ENCODE measurements around the gene RAF1. TPM values are rescaled to one million over a fixed set of nuclear protein-coding genes. Genes with fewer than 3 reads are reported as not detected.
"Not testable (repeated sequence)": the region's sequence is repeated elsewhere in the genome, so short reads cannot be mapped to it uniquely, and the experiment has no call there.

RAF1 gene
- polyA plus RNA-seq, 5 donors = 114 to 142 (median 127) TPM

GRCh38 chr3:12562451-12562850 lies 101.5 kb downstream of the RAF1 start:
- DNase-seq = no peak

GRCh38 chr3:12561397-12561796 lies 102.5 kb downstream of the RAF1 start:
- no peak for DNase-seq

GRCh38 chr3:12560505-12561190 lies 103.3 kb downstream of the RAF1 start:
- no peak for DNase-seq

- DNase-seq = no peak
Observed at GRCh38 chr3:12559520-12559919, 104.4 kb downstream of the RAF1 start.

DNA sequence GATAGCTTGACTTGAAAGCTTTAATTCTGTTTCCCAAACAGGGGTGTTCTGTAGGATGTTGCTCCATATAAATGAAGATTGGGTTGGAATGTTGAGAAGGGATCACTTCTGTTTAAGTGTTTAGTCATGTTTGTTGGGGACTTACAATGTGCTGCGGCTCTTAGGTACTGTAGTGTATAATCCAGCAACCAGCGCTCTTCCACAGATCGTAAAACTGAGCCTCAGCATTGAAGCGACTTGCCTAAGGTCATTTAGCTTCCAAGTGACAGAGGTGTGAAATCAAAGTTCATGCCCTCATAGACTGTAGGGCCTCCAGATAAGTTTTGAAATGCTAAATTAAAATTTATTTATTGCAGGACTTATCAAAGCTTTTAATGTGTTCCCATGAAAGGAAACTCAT lies 105.2 kb downstream of the RAF1 start:
- DNase-seq = no peak

GRCh38 chr3:12557473-12558100 lies 106.3 kb downstream of the RAF1 start:
- peak in 1 of 2 donors; percentile 29 for DNase-seq

GRCh38 chr3:12556690-12557472 lies 107.0 kb downstream of the RAF1 start, which contains the start of gene MKRN2:
Gene MKRN2, plus strand, starts transcription at chr3:12557087. Its CDS starts 64 bp downstream, at chr3:12557151.
- DNase-seq = peak; percentile 89 to 91

- DNase-seq = peak in 1 of 2 donors; percentile 18
Observed at GRCh38 chr3:12556314-12556689, 107.6 kb downstream of the RAF1 start.

DNA sequence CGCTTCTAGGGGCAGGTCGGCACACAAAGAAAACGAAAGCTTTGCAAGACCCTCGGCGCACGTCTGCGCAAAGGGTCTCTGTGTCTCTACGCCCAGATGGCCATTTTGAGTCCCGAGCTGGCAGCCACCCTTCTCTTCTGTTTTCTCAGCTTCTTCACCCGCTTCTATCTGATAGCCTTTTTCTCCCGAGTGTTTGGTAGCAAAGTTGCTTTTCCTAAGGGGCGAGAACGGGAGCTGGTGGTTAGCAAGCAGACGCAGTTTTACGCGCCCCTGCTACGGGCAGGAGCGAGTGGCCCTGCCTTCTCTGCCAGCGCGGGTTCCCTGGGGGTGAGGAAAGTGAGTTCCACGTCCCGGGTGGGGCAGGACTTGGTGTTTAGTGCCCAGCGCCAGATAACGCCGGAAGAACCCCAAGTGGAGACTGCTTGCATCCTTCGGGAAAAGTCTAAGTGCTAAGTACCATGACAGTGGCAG lies 110.0 kb downstream of the RAF1 start:
- peak; percentile 30 to 38 for DNase-seq

DNA sequence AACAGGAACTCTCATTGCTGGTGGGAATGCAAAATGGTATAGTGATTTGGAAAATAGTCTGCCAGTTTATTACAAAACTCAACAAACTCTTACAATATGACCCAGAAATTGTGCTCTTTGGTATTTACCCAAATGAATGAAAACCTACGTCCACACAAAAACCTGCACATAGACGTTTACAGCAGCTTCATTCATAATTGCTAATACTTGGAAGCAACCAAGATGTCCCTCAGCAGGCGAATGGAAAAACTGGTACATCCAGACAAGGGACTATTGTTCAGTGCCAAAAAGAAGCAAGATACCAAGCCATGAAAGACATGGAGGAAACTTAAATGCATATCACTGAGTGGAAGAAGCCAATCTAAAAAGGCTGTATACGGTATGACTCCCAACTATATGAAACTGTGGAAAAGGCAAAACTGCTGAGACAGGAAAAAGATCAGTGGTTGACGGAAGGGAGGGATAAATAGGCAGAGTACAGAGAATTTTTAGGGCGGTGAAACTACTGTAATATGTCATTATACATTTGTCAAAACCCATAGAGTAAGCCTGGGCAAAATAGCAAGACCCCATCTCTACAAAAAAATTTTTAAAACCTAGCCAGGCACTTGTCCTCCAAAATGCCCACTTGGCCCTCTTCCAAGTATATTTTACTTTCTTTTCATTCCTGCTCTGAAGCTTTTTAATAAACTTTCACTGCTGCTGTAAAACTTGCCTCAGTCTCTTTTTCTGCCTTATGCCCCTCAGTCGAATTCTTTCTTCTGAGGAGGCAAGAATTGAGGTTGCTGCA lies 113.8 kb downstream of the RAF1 start:
- no peak for DNase-seq

GRCh38 chr3:12545473-12545791 lies 118.5 kb downstream of the RAF1 start, which contains the start of gene MKRN2OS:
Gene MKRN2OS, minus strand, starts transcription at chr3:12545499. Its CDS starts 35 bp downstream, at chr3:12545464.
- DNase-seq = no peak

GRCh38 chr3:12544652-12545472 lies 119.1 kb downstream of the RAF1 start:
- DNase-seq = no peak

DNA sequence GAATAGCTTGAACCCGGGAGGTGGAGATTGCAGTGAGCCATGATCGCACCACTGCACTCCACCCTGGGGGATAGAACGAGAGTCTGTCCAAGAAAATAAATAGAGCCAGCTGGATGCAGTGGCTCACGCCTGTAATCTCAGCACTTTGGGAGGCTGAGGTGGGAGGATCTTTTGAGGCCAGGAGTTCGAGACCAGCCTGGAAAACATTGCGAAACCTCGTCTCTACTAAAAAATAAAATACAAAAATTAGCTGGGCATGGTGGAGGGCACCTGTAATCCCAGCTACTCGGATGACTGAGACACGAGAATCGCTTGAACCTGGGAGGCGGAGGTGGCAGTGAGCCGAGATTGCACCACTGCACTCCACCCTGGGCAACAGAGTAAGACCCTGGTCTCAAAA lies 120.4 kb downstream of the RAF1 start:
- not testable (repeated sequence) for DNase-seq

DNA sequence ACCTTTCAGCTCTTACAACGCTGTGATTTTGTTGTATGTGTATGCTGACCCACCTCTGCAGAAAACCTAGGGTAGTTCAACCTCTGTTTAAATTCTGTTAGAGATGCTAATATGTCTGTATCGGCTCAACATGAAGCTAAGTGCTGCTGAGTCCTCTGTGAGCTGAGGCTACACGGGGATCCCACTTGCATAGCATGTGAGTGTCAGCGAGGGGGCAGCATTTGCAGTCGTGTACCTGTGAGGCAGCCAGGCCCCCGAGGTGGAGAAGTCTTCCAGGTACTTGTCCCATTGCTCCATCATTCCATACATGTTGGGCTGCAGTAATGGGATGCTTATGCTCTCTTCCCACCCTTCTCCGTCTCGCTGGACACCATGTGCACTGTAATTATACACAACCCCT lies 122.3 kb downstream of the RAF1 start:
- no peak for DNase-seq

DNA sequence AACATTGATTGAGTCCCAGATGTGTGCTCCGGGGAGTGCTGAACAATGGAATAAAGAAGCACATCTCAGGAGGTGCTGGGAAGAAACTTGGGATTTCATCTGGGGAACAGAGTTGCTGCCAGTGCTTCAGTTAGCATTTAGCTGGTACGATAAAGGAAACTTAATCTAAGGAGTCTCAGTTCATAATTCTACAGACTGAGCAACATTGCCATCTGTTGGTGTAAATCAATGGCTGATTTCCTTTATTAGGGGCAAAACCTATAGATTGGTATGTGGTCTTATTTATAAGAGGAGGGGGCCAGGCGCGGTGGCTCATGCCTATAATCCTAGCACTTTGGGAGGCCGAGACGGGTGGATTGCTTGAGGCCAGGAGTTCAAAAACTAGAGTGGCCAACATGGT lies 127.5 kb downstream of the RAF1 start:
- no peak for DNase-seq

Other genes with a start within 250 kb of the RAF1 start
- gene TSEN2, start 179.6 kb downstream of the RAF1 start, polyA plus RNA-seq (ENCODE audit: insufficient read depth in 1 of 5, insufficient read length in 5 of 5, low replicate concordance in 1 of 5) = 10 to 100 TPM; 18.8 to 24.9 (median 23.9) TPM
- 1 to 10 TPM in 4 of 5 donors, under 1 TPM in 1; 0.75 to 1.5 (median 1.3) TPM for gene MKRN2OS, start 118.6 kb downstream of the RAF1 start, polyA plus RNA-seq (ENCODE audit: insufficient read depth in 1 of 5, insufficient read length in 5 of 5, low replicate concordance in 1 of 5)
- 10 to 100 TPM; 34.7 to 41.9 (median 36.9) TPM for gene MKRN2, start 107.0 kb downstream of the RAF1 start, polyA plus RNA-seq (ENCODE audit: insufficient read depth in 1 of 5, insufficient read length in 5 of 5, low replicate concordance in 1 of 5)
- gene TMEM40, start 95.1 kb upstream of the RAF1 start, polyA plus RNA-seq (ENCODE audit: insufficient read depth in 1 of 5, insufficient read length in 5 of 5, low replicate concordance in 1 of 5) = 1 to 10 TPM; 1.1 to 2.6 (median 2.0) TPM
- gene CAND2, start 132.6 kb upstream of the RAF1 start, polyA plus RNA-seq (ENCODE audit: insufficient read depth in 1 of 5, insufficient read length in 5 of 5, low replicate concordance in 1 of 5) = 10 to 100 TPM in 1 of 5 donors, 1 to 10 TPM in 4; 4.3 to 10.6 (median 5.8) TPM
- gene RPL32, start 177.4 kb upstream of the RAF1 start, polyA plus RNA-seq (ENCODE audit: insufficient read depth in 1 of 5, insufficient read length in 5 of 5, low replicate concordance in 1 of 5) = 1,000 to 10,000 TPM; 2,442 to 3,164 (median 2,704) TPM